Tibial nerve (tissue), 4 donors: ENCODE results near the gene EPHA6.

Source experiments
- CTCF ChIP-seq, 5 experiments: fragments of 200-600 bp in 3 of 5; fragments of 450-650 bp in 2 of 5; sonication (generic) in 3 of 5; IDR thresholded peaks; one replicate each; pipeline ENCODE4 v1.5.1; 2016 to 2019; ENCODE audit warnings: antibody characterized with exemption in 5 of 5, mild to moderate bottlenecking in 3 of 5, moderate library complexity in 2 of 5
- EP300 ChIP-seq, 2 donors: sonication (generic); formaldehyde crosslinking; IDR thresholded peaks; one replicate each; pipeline ENCODE4 v1.6.1; 2017; ENCODE audit warnings: antibody characterized with exemption in 2 of 2, mild to moderate bottlenecking in 1 of 2
- POLR2A ChIP-seq, 2 donors: fragments of 450-650 bp; IDR thresholded peaks; one replicate each; pipeline ENCODE4 v1.6.1; 2017; ENCODE audit warnings: antibody characterized with exemption in 2 of 2, mild to moderate bottlenecking in 2 of 2, moderate library complexity in 2 of 2

GRCh38 chr3:96961576-96961975 lies 147.2 kb downstream of the EPHA6 start:
- TF ChIP-seq CTCF (IDR thresholded peaks at IDR 0.05) = no peak
- no peak for TF ChIP-seq POLR2A (IDR thresholded peaks at IDR 0.05)
- no peak for TF ChIP-seq EP300 (IDR thresholded peaks at IDR 0.05)
